ENCODE measurements around the gene ZMIZ1. TPM values are rescaled to one million over a fixed set of nuclear protein-coding genes. Genes with fewer than 3 reads are reported as not detected.

The ZMIZ1 gene
- total RNA-seq, 1 experiment from 2014 or later: 28.4 TPM

GRCh38 chr10:79047875-79048638, 20.7 kb upstream of the ZMIZ1 start:
- Histone ChIP-seq H3K79me2 (ENCODE audit: insufficient read depth, low read length) (no peaks in the 10 kb centered on the region), H3K4me2 (ENCODE audit: low read length) (0 out of 2 replicates have a peak overlapping the region, but pooled peaks have one; percentile 28), H3K4me3 (replicated peaks in 1 of 2; ENCODE audit: low read depth in 1 of 2, low read length in 2 of 2) (no peak overlapping the region), H3K36me3 (ENCODE audit: control insufficient read depth in 1 of 2, insufficient read depth in 2 of 2, low read length in 2 of 2) (no peaks in the 10 kb centered on the region), H3K27ac (ENCODE audit: low read depth, low read length) (no peak overlapping the region), H3K9me2 (ENCODE audit: insufficient read depth) (no peaks in the 10 kb centered on the region), H3K4me1 (ENCODE audit: control insufficient read depth in 1 of 2, insufficient read depth in 2 of 2, low read length in 2 of 2) (peaks cover 6 to 18% of the 10 kb centered on the region in 2 experiments), H4K20me1 (ENCODE audit: insufficient read depth) (no peaks in the 10 kb centered on the region), H3K9me3 (ENCODE audit: control insufficient read depth in 1 of 2, insufficient read depth in 1 of 2, low read depth in 1 of 2, low read length in 2 of 2) (no peaks in the 10 kb centered on the region), H3K27me3 (ENCODE audit: insufficient read depth, low read length) (peaks cover under 1% of the 10 kb centered on the region; the same call in 1 of the 2 replicates), H3K9ac (ENCODE audit: low read length) (no peak overlapping the region), H2AFZ (ENCODE audit: low read depth, low read length, poor library complexity, severe bottlenecking) (no peak overlapping the region)
- ATAC-seq: no peak
- BruUV-seq (replicated peaks): no TSS peak
- RAD21 ChIA-PET (ENCODE audit: low non-redundant PET in 1 of 2, low total read pairs in 2 of 2, uncharacterized antibody in 2 of 2, unreplicated experiment in 2 of 2): no interaction called here
- intact Hi-C loops (cut with micrococcal nuclease): no loop called here
- CTCF ChIA-PET: no interaction called here
- no peak for DNase-seq (ENCODE audit: low read depth, low spot score)
- POLR2A ChIA-PET: no interaction called here
- TF ChIP-seq YY1 (IDR thresholded peaks at IDR 0.05; ENCODE audit: extremely low read depth, insufficient replicate concordance, low read depth, low read length) (no peak), ZNF274 (IDR thresholded peaks at IDR 0.05; ENCODE audit: low read depth, low read length) (no peak), POLR2AphosphoS5 (IDR thresholded peaks at IDR 0.05; ENCODE audit: low read depth, low read length) (no peak)

GRCh38 chr10:79048639-79049550, 19.9 kb upstream of the ZMIZ1 start:
- H3K9me2 ChIP-seq (ENCODE audit: insufficient read depth): no peaks in the 10 kb centered on the region
- intact Hi-C loops (cut with micrococcal nuclease): no loop called here
- H3K79me2 ChIP-seq (ENCODE audit: insufficient read depth, low read length): no peaks in the 10 kb centered on the region
- no peak overlapping the region for H3K27ac ChIP-seq (ENCODE audit: low read depth, low read length)
- BruUV-seq (replicated peaks): no TSS peak
- no peaks in the 10 kb centered on the region for H3K36me3 ChIP-seq (ENCODE audit: control insufficient read depth in 1 of 2, insufficient read depth in 2 of 2, low read length in 2 of 2)
- no peaks in the 10 kb centered on the region for H3K9me3 ChIP-seq (ENCODE audit: control insufficient read depth in 1 of 2, insufficient read depth in 1 of 2, low read depth in 1 of 2, low read length in 2 of 2)
- H3K4me2 ChIP-seq (ENCODE audit: low read length): no peak overlapping the region
- no peaks in the 10 kb centered on the region for H3K27me3 ChIP-seq (ENCODE audit: insufficient read depth, low read length)
- ChIA-PET POLR2A (no interaction called here), RAD21 (ENCODE audit: low non-redundant PET in 1 of 2, low total read pairs in 2 of 2, uncharacterized antibody in 2 of 2, unreplicated experiment in 2 of 2) (no interaction called here), CTCF (no interaction called here)
- peaks cover 6 to 18% of the 10 kb centered on the region in 2 experiments for H3K4me1 ChIP-seq (ENCODE audit: control insufficient read depth in 1 of 2, insufficient read depth in 2 of 2, low read length in 2 of 2)
- ATAC-seq (no peak), DNase-seq (ENCODE audit: low read depth, low spot score) (no peak)
- H2AFZ ChIP-seq (ENCODE audit: low read depth, low read length, poor library complexity, severe bottlenecking): no peak overlapping the region
- H4K20me1 ChIP-seq (ENCODE audit: insufficient read depth): no peaks in the 10 kb centered on the region
- H3K4me3 ChIP-seq (replicated peaks in 1 of 2; ENCODE audit: low read depth in 1 of 2, low read length in 2 of 2): no peak overlapping the region
- H3K9ac ChIP-seq (ENCODE audit: low read length): no peak overlapping the region
- TF ChIP-seq SRF (IDR thresholded peaks at IDR 0.05; ENCODE audit: low read depth): no peak
- TF ChIP-seq MAX (IDR thresholded peaks at IDR 0.05): no peak
- TF ChIP-seq JUND (IDR thresholded peaks at IDR 0.05): no peak
- TF ChIP-seq, protein P1, sequence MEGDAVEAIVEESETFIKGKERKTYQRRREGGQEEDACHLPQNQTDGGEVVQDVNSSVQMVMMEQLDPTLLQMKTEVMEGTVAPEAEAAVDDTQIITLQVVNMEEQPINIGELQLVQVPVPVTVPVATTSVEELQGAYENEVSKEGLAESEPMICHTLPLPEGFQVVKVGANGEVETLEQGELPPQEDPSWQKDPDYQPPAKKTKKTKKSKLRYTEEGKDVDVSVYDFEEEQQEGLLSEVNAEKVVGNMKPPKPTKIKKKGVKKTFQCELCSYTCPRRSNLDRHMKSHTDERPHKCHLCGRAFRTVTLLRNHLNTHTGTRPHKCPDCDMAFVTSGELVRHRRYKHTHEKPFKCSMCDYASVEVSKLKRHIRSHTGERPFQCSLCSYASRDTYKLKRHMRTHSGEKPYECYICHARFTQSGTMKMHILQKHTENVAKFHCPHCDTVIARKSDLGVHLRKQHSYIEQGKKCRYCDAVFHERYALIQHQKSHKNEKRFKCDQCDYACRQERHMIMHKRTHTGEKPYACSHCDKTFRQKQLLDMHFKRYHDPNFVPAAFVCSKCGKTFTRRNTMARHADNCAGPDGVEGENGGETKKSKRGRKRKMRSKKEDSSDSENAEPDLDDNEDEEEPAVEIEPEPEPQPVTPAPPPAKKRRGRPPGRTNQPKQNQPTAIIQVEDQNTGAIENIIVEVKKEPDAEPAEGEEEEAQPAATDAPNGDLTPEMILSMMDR (IDR thresholded peaks at IDR 0.05 in 2 of 3, conservative IDR thresholded peaks at IDR 0.05 in 1 of 3; ENCODE audit: borderline replicate concordance in 1 of 3, insufficient read depth in 1 of 3, low read depth in 2 of 3, low read length in 2 of 3): no peak
- no peak for TF ChIP-seq POLR2AphosphoS5 (IDR thresholded peaks at IDR 0.05; ENCODE audit: low read depth, low read length)
- no peak for TF ChIP-seq REST (IDR thresholded peaks at IDR 0.05; ENCODE audit: low read depth)
- TF ChIP-seq EZH2phosphoT487 (IDR thresholded peaks at IDR 0.05; ENCODE audit: borderline replicate concordance): no peak
- TF ChIP-seq, protein P2, sequence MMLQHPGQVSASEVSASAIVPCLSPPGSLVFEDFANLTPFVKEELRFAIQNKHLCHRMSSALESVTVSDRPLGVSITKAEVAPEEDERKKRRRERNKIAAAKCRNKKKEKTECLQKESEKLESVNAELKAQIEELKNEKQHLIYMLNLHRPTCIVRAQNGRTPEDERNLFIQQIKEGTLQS (IDR thresholded peaks at IDR 0.05): no peak
- TF ChIP-seq ZNF274 (IDR thresholded peaks at IDR 0.05; ENCODE audit: low read depth, low read length): no peak
